NCI-H2227 treated with DMSO at 0.1 percent for 48 hours (cell line): ENCODE data around the gene TIFAB.

Source experiments
- DNase-seq: peaks from one replicate; lab custom pipeline; 2025; lab: John Stamatoyannopoulos, UW

Gene TIFAB

GRCh38 chr5:135458356-135458755 lies 6.2 kb upstream of the TIFAB start:
- DNase-seq, result no peak

- peak; percentile 10 for DNase-seq
These were observed 5.4 kb upstream of the TIFAB start for GRCh38 chr5:135457424-135458071.

GRCh38 chr5:135456238-135457099 lies 4.3 kb upstream of the TIFAB start:
- DNase-seq, result no peak

- DNase-seq, result no peak
These were observed 3.7 kb upstream of the TIFAB start for GRCh38 chr5:135455876-135456237.

GRCh38 chr5:135454946-135455345 lies 2.8 kb upstream of the TIFAB start:
- DNase-seq, result no peak

GRCh38 chr5:135453613-135454012 lies 1.5 kb upstream of the TIFAB start:
- DNase-seq, result no peak

- DNase-seq, result no peak
These were observed 400 bp downstream of the TIFAB start for GRCh38 chr5:135451581-135452320.

GRCh38 chr5:135450952-135451351 lies 1.2 kb downstream of the TIFAB start:
- no peak for DNase-seq

GRCh38 chr5:135450336-135450735 lies 1.8 kb downstream of the TIFAB start:
- no peak for DNase-seq

- no peak for DNase-seq
These were observed 2.5 kb downstream of the TIFAB start for GRCh38 chr5:135449644-135450043.

- no peak for DNase-seq
These were observed 3.2 kb downstream of the TIFAB start for GRCh38 chr5:135448791-135449507.

- DNase-seq, result no peak
These were observed 3.9 kb downstream of the TIFAB start for GRCh38 chr5:135448071-135448739.

GRCh38 chr5:135447298-135447929 lies 4.7 kb downstream of the TIFAB start, which contains the start of gene DCANP1:
TSS of gene DCANP1 (minus strand) at chr5:135447348. CDS start at chr5:135447108, 240 bp downstream.
- DNase-seq, result no peak

GRCh38 chr5:135446615-135447014 lies 5.5 kb downstream of the TIFAB start:
- no peak for DNase-seq

- DNase-seq, result no peak
These were observed 5.9 kb downstream of the TIFAB start for GRCh38 chr5:135446206-135446605.

- no peak for DNase-seq
These were observed 6.7 kb downstream of the TIFAB start for GRCh38 chr5:135445306-135445985.

- DNase-seq, result no peak
These were observed 7.3 kb downstream of the TIFAB start for GRCh38 chr5:135444881-135445280.

- no peak for DNase-seq
These were observed 7.8 kb downstream of the TIFAB start for GRCh38 chr5:135444360-135444759.

GRCh38 chr5:135443161-135443960 lies 8.8 kb downstream of the TIFAB start:
- DNase-seq, result no peak
